ENCODE results near the gene KRT81. TPM values are rescaled to one million over a fixed set of nuclear protein-coding genes. Genes with fewer than 3 reads are reported as not detected.

Gene KRT81
- not detected for polyA plus RNA-seq (ENCODE audit: insufficient read length in 3 of 3)
- long read RNA-seq, donor 1: 0 reads
- long read RNA-seq, donor 2: 0 reads
- long read RNA-seq, donor 3: 0 reads
- long read RNA-seq, donor 4: 0 reads
- long read RNA-seq, donor 5: 0 reads
- long read RNA-seq, donor 6: 0 reads
- long read RNA-seq, donor 7: 0 reads
- long read RNA-seq, donor 8: 0 reads
- long read RNA-seq, donor 9: 0 reads
- long read RNA-seq, donor 10: 0 reads
- long read RNA-seq, donor 11: 0 reads
- long read RNA-seq, donor 12: 0 reads
- long read RNA-seq, donor 13: 0 reads
- long read RNA-seq, donor 14: 0 reads
- long read RNA-seq, donor 15: 0 reads
- long read RNA-seq, donor 16: 0 reads

GRCh38 chr12:52291267-52291935, at the start of gene KRT81:
Gene KRT81, minus strand, starts transcription at chr12:52291534. Its CDS starts 69 bp downstream, at chr12:52291465.
- no peak for DNase-seq (ENCODE audit: extremely low read depth in 1 of 11, low read depth in 9 of 11, low spot score in 4 of 11)

GRCh38 chr12:52338241-52338960, 47.1 kb upstream of the KRT81 start:
- no peak for DNase-seq (ENCODE audit: extremely low read depth in 1 of 11, low read depth in 9 of 11, low spot score in 4 of 11)

- DNase-seq (ENCODE audit: extremely low read depth in 1 of 11, low read depth in 9 of 11, low spot score in 4 of 11): no peak
Measured at GRCh38 chr12:52337054-52337453, 45.7 kb upstream of the KRT81 start.

- DNase-seq (ENCODE audit: extremely low read depth in 1 of 11, low read depth in 9 of 11, low spot score in 4 of 11): no peak
Measured at GRCh38 chr12:52336641-52337040, 45.3 kb upstream of the KRT81 start.

GRCh38 chr12:52335598-52336262, 44.4 kb upstream of the KRT81 start:
- DNase-seq (ENCODE audit: extremely low read depth in 1 of 11, low read depth in 9 of 11, low spot score in 4 of 11): no peak

- no peak for DNase-seq (ENCODE audit: extremely low read depth in 1 of 11, low read depth in 9 of 11, low spot score in 4 of 11)
Measured at GRCh38 chr12:52334185-52334584, 42.9 kb upstream of the KRT81 start.

- DNase-seq (ENCODE audit: extremely low read depth in 1 of 11, low read depth in 9 of 11, low spot score in 4 of 11): no peak
Measured at GRCh38 chr12:52333321-52333720, 42.0 kb upstream of the KRT81 start.

GRCh38 chr12:52332381-52332780, 41.0 kb upstream of the KRT81 start:
- DNase-seq (ENCODE audit: extremely low read depth in 1 of 11, low read depth in 9 of 11, low spot score in 4 of 11): no peak

GRCh38 chr12:52331833-52332232, 40.5 kb upstream of the KRT81 start:
- DNase-seq (ENCODE audit: extremely low read depth in 1 of 11, low read depth in 9 of 11, low spot score in 4 of 11): no peak

- DNase-seq (ENCODE audit: extremely low read depth in 1 of 11, low read depth in 9 of 11, low spot score in 4 of 11): no peak
Measured at GRCh38 chr12:52331039-52331438, 39.7 kb upstream of the KRT81 start.

- DNase-seq (ENCODE audit: extremely low read depth in 1 of 11, low read depth in 9 of 11, low spot score in 4 of 11): no peak
Measured at GRCh38 chr12:52327830-52328500, 36.6 kb upstream of the KRT81 start.

- DNase-seq (ENCODE audit: extremely low read depth in 1 of 11, low read depth in 9 of 11, low spot score in 4 of 11): peak in 10 of 11 donors; percentile 43 to 73 (median 58)
Measured at GRCh38 chr12:52327052-52327829, 35.9 kb upstream of the KRT81 start.

- no peak for DNase-seq (ENCODE audit: extremely low read depth in 1 of 11, low read depth in 9 of 11, low spot score in 4 of 11)
Measured at GRCh38 chr12:52324153-52324444, 32.8 kb upstream of the KRT81 start.

- DNase-seq (ENCODE audit: extremely low read depth in 1 of 11, low read depth in 9 of 11, low spot score in 4 of 11): no peak
Measured at GRCh38 chr12:52323416-52324152, 32.2 kb upstream of the KRT81 start.

GRCh38 chr12:52323001-52323400, 31.7 kb upstream of the KRT81 start:
- DNase-seq (ENCODE audit: extremely low read depth in 1 of 11, low read depth in 9 of 11, low spot score in 4 of 11): no peak

GRCh38 chr12:52322069-52322468, 30.7 kb upstream of the KRT81 start:
- DNase-seq (ENCODE audit: extremely low read depth in 1 of 11, low read depth in 9 of 11, low spot score in 4 of 11): no peak

- no peak for DNase-seq (ENCODE audit: extremely low read depth in 1 of 11, low read depth in 9 of 11, low spot score in 4 of 11)
Measured at GRCh38 chr12:52321418-52321817, 30.1 kb upstream of the KRT81 start.
